ENCODE data around the gene RNF11. TPM values are rescaled to one million over a fixed set of nuclear protein-coding genes. Genes with fewer than 3 reads are reported as not detected.

RNF11 gene
- total RNA-seq, 1 experiment from 2014 or later, result 67.5 TPM

- BruUV-seq (replicated peaks), result no TSS peak
- Histone ChIP-seq H3K27me3 (replicated peaks; ENCODE audit: insufficient read depth, low read depth, low read length, poor library complexity) (no peaks in the 10 kb centered on the region), H3K4me3 (ENCODE audit: low read depth, low read length, poor library complexity, severe bottlenecking) (no peak overlapping the region), H3K9me3 (ENCODE audit: low read depth, low read length, poor library complexity, severe bottlenecking) (no peaks in the 10 kb centered on the region), H3K4me1 (ENCODE audit: insufficient read depth, low read length, poor library complexity, severe bottlenecking) (peaks cover 5% of the 10 kb centered on the region), H3K36me3 (ENCODE audit: insufficient read depth, low read length, poor library complexity, severe bottlenecking) (no peaks in the 10 kb centered on the region), H3K27ac (ENCODE audit: low read depth, low read length, poor library complexity, severe bottlenecking) (no peak overlapping the region)
- POLR2A ChIA-PET (ENCODE audit: low non-redundant PET), result no interaction called here
- DNase-seq (ENCODE audit: low spot score), result no peak
- intact Hi-C loops (cut with micrococcal nuclease; ENCODE audit: unreplicated experiment), result no loop called here
- TF ChIP-seq EZH2 (IDR thresholded peaks at IDR 0.05; ENCODE audit: borderline replicate concordance, low read depth, low read length, poor library complexity, severe bottlenecking) (no peak), CTCF (conservative IDR thresholded peaks at IDR 0.05; ENCODE audit: low read depth, low read length) (no peak)
- CTCF ChIA-PET, result no interaction called here
Observed at GRCh38 chr1:51302746-51303145, 66.7 kb downstream of the RNF11 start.

- Histone ChIP-seq H3K36me3 (ENCODE audit: insufficient read depth, low read length, poor library complexity, severe bottlenecking) (no peaks in the 10 kb centered on the region), H3K27me3 (replicated peaks; ENCODE audit: insufficient read depth, low read depth, low read length, poor library complexity) (no peaks in the 10 kb centered on the region), H3K9me3 (ENCODE audit: low read depth, low read length, poor library complexity, severe bottlenecking) (no peaks in the 10 kb centered on the region), H3K27ac (ENCODE audit: low read depth, low read length, poor library complexity, severe bottlenecking) (no peak overlapping the region), H3K4me1 (ENCODE audit: insufficient read depth, low read length, poor library complexity, severe bottlenecking) (peaks cover 5% of the 10 kb centered on the region), H3K4me3 (ENCODE audit: low read depth, low read length, poor library complexity, severe bottlenecking) (no peak overlapping the region)
- BruUV-seq (replicated peaks), result no TSS peak
- intact Hi-C loops (cut with micrococcal nuclease; ENCODE audit: unreplicated experiment), result no loop called here
- TF ChIP-seq CTCF (conservative IDR thresholded peaks at IDR 0.05; ENCODE audit: low read depth, low read length) (no peak), EZH2 (IDR thresholded peaks at IDR 0.05; ENCODE audit: borderline replicate concordance, low read depth, low read length, poor library complexity, severe bottlenecking) (no peak)
- POLR2A ChIA-PET (ENCODE audit: low non-redundant PET), result no interaction called here
- DNase-seq (ENCODE audit: low spot score), result no peak
- CTCF ChIA-PET, result no interaction called here
Observed at GRCh38 chr1:51303315-51303714, 67.2 kb downstream of the RNF11 start.

- no peaks in the 10 kb centered on the region for H3K9me3 ChIP-seq (ENCODE audit: low read depth, low read length, poor library complexity, severe bottlenecking)
- H3K4me3 ChIP-seq (ENCODE audit: low read depth, low read length, poor library complexity, severe bottlenecking), result no peak overlapping the region
- no peak for DNase-seq (ENCODE audit: low spot score)
- H3K27me3 ChIP-seq (replicated peaks; ENCODE audit: insufficient read depth, low read depth, low read length, poor library complexity), result no peaks in the 10 kb centered on the region
- POLR2A ChIA-PET (ENCODE audit: low non-redundant PET), result no interaction called here
- TF ChIP-seq CTCF (conservative IDR thresholded peaks at IDR 0.05; ENCODE audit: low read depth, low read length) (no peak), EZH2 (IDR thresholded peaks at IDR 0.05; ENCODE audit: borderline replicate concordance, low read depth, low read length, poor library complexity, severe bottlenecking) (no peak)
- BruUV-seq (replicated peaks), result no TSS peak
- no peaks in the 10 kb centered on the region for H3K36me3 ChIP-seq (ENCODE audit: insufficient read depth, low read length, poor library complexity, severe bottlenecking)
- intact Hi-C loops (cut with micrococcal nuclease; ENCODE audit: unreplicated experiment), result no loop called here
- H3K27ac ChIP-seq (ENCODE audit: low read depth, low read length, poor library complexity, severe bottlenecking), result no peak overlapping the region
- CTCF ChIA-PET, result no interaction called here
- peaks cover 5% of the 10 kb centered on the region for H3K4me1 ChIP-seq (ENCODE audit: insufficient read depth, low read length, poor library complexity, severe bottlenecking)
Observed at GRCh38 chr1:51303751-51304251, 67.7 kb downstream of the RNF11 start.
